GM12878 (cell line): ENCODE results near the gene SLC38A1. TPM values are rescaled to one million over a fixed set of nuclear protein-coding genes. Genes with fewer than 3 reads are reported as not detected.

Experiments
- ATAC-seq: fragments of 200-7000 bp; cut with Tn5 transposase; 3 replicates; pipeline ENCODE4 v1.9.1; 2020; ENCODE audit warnings: mild to moderate bottlenecking, moderate library complexity
- BruUV-seq: library from RNA; stranded (reverse); fragments of 400-500 nt; replicated peaks from 2 replicates; lab custom pipeline; 2021; lab: Mats Ljungman, UMichigan
- CTCF ChIA-PET: fragments of 300-600 bp; sonication (Branson Sonifier 250); formaldehyde crosslinking; extraction: SDS; loops from one replicate; lab custom pipeline; 2021; ENCODE audit warnings: inconsistent platforms; lab: Yijun Ruan, JAX
- POLR2A ChIA-PET: fragments of 350-600 bp; formaldehyde crosslinking; extraction: SDS; loops from one replicate; lab custom pipeline; 2021; ENCODE audit warnings: inconsistent platforms; lab: Charles Lee
- RAD21 ChIA-PET: fragments of 300-600 bp; sonication (Branson Sonifier 250); formaldehyde crosslinking; loops from one replicate; lab custom pipeline; 2023; ENCODE audit warnings: antibody characterized with exemption; ENCODE audit not compliant: unreplicated experiment; lab: Charles Lee
- SMC1A ChIA-PET: fragments of 300-600 bp; sonication (Branson Sonifier 250); formaldehyde crosslinking; loops from one replicate; lab custom pipeline; 2023; ENCODE audit not compliant: unreplicated experiment, uncharacterized antibody; lab: Charles Lee
- DNase-seq: peaks from one replicate; pipeline ENCODE4 v3.0.0-alpha.2; 2011; ENCODE audit warnings: low read depth, low spot score
- FAIRE-seq: peaks from 3 replicates; lab custom pipeline; 2011; peaks lifted over from hg19 to GRCh38; lab: Jason Lieb, UNC
- H2AFZ ChIP-seq: 2 replicates; pipeline ENCODE4 v1.6.0; 2011; ENCODE audit warnings: low read depth, low read length, control low read depth; ENCODE audit not compliant: control insufficient read depth
- H3K27ac ChIP-seq: 2 replicates; pipeline ENCODE4 v1.5.1; 2011; ENCODE audit warnings: control low read depth; ENCODE audit not compliant: control insufficient read depth, insufficient read depth
- H3K27me3 ChIP-seq, 2 experiments: replicated peaks in 1 of 2; 2 replicates each; pipeline versions ENCODE4 v1.6.0 to v1.6.1; 2011; ENCODE audit warnings: low read length in 1 of 2; ENCODE audit not compliant: control insufficient read depth in 2 of 2, insufficient read depth in 2 of 2
- H3K36me3 ChIP-seq, 2 experiments: 2 replicates each; pipeline ENCODE4 v1.5.1; 2011; ENCODE audit warnings: low read length in 1 of 2; ENCODE audit not compliant: control insufficient read depth in 2 of 2, insufficient read depth in 2 of 2
- H3K4me1 ChIP-seq: 2 replicates; pipeline ENCODE4 v1.6.1; 2011; ENCODE audit warnings: mild to moderate bottlenecking, low read length, moderate library complexity, mixed read lengths; ENCODE audit not compliant: control insufficient read depth, insufficient read depth
- H3K4me2 ChIP-seq: 2 replicates; pipeline ENCODE4 v1.6.0; 2011; ENCODE audit warnings: control low read depth; ENCODE audit not compliant: control insufficient read depth, insufficient read depth
- H3K4me3 ChIP-seq: fragments of 200-600 bp; sonication (generic); 2 replicates; pipeline ENCODE4 v1.5.1; 2016
- H3K79me2 ChIP-seq: 2 replicates; pipeline ENCODE4 v1.6.0; 2011; ENCODE audit warnings: low read length; ENCODE audit not compliant: control insufficient read depth, insufficient read depth
- H3K9ac ChIP-seq: 2 replicates; pipeline ENCODE4 v1.8.0; 2011; ENCODE audit warnings: low read length, control low read depth, mixed read lengths; ENCODE audit not compliant: control insufficient read depth, insufficient read depth
- H3K9me3 ChIP-seq: replicated peaks from 3 replicates; pipeline ENCODE4 v1.5.1; 2011; ENCODE audit warnings: mild to moderate bottlenecking, low read length; ENCODE audit not compliant: control insufficient read depth, insufficient read depth
- H4K20me1 ChIP-seq: 2 replicates; pipeline ENCODE4 v1.6.0; 2011; ENCODE audit not compliant: control insufficient read depth, insufficient read depth
- CHD2 ChIP-seq: IDR thresholded peaks from 2 replicates; pipeline ENCODE4 v1.6.1; 2011; ENCODE audit warnings: low read depth, low read length, improper control_type of control experiment, borderline replicate concordance
- CREB1 ChIP-seq: IDR thresholded peaks from 2 replicates; pipeline ENCODE4 v1.6.1; 2012; ENCODE audit warnings: low read depth, mild to moderate bottlenecking, inconsistent platforms
- KAT2A ChIP-seq: conservative IDR thresholded peaks from 2 replicates; pipeline ENCODE4 v1.6.1; 2011; ENCODE audit warnings: low read depth, low read length; ENCODE audit not compliant: control insufficient read depth
- POLR2AphosphoS5 ChIP-seq: IDR thresholded peaks from 2 replicates; pipeline ENCODE4 v1.6.1; 2011; ENCODE audit warnings: mild to moderate bottlenecking, low read length, inconsistent platforms
- SMAD1 ChIP-seq: fragments of 450-650 bp; IDR thresholded peaks from 2 replicates; pipeline ENCODE4 v1.6.1; 2018; ENCODE audit warnings: mild to moderate bottlenecking, low read depth; ENCODE audit not compliant: partially characterized antibody
- YY1 ChIP-seq: IDR thresholded peaks from 2 replicates; pipeline ENCODE4 v1.6.1; 2011; ENCODE audit warnings: low read depth, mild to moderate bottlenecking, low read length
- ZNF24 ChIP-seq: fragments of 450-650 bp; IDR thresholded peaks from 2 replicates; pipeline ENCODE4 v1.6.1; 2017; ENCODE audit warnings: antibody characterized with exemption, mild to moderate bottlenecking
- WGBS: methylation state at CpG from one replicate; pipeline ENCODE4 v1.1.6; 2016; ENCODE audit warnings: low lambda C conversion rate; ENCODE audit not compliant: insufficient replicate concordance, insufficient coverage; ENCODE audit errors: missing lambda C conversion rate; 5-methylcytosine and 5-hydroxymethylcytosine counted together
- in situ Hi-C: fragments of 300-500 bp; cut with MboI; formaldehyde crosslinking; loops from 9 replicates; pipeline ENCODE4 v1.14.3; 2018; ENCODE audit warnings: mixed read lengths
- intact Hi-C: fragments of 100-400 bp; cut with micrococcal nuclease; formaldehyde crosslinking; loops from one replicate; pipeline ENCODE4 v1.14.2; 2022; ENCODE audit not compliant: unreplicated experiment
- polyA plus RNA-seq, 11 experiments: library from polyadenylated mRNA; depleted of rRNA in 4 of 11; unstranded in 6 of 11; stranded (reverse) in 5 of 11; fragments of >200 nt; fragmentation: Nextera tagmentation in 4 of 11; fragmentation: Illumina TruSeq in 1 of 11; extraction: Ambion mirVana in 4 of 11; extraction: Trizol in 1 of 11; gene quantifications; 1 replicate in 1 of 11; 2 replicates in 10 of 11; pipeline versions ENCODE4 v1.2.1 to v1.2.3, GENCODE V29; 2011 to 2016; ENCODE audit warnings: inconsistent platforms in 2 of 11, missing spikeins in 2 of 11, low read depth in 1 of 11
- total RNA-seq, 4 experiments: library from RNA; depleted of rRNA in 3 of 4; stranded (reverse); fragments of >200 nt in 3 of 4; fragmentation: Illumina TruSeq in 1 of 4; extraction: Trizol in 1 of 4; gene quantifications; 2 replicates each; pipeline versions ENCODE4 v1.2.1 to v1.2.3, GENCODE V29; 2013 to 2021
- TF ChIP-seq, protein P1 (sequence below): IDR thresholded peaks from 2 replicates; pipeline ENCODE4 v1.6.1; 2011; ENCODE audit warnings: borderline replicate concordance, low read depth, mild to moderate bottlenecking, moderate library complexity, low read length; ENCODE audit not compliant: insufficient read depth, poor library complexity, severe bottlenecking

SLC38A1 gene
- total and polyA plus RNA-seq, 10 of the 15 experiments (the other 5 are each of a cell fraction or from before 2014, with no cell fraction given), result 38.1 to 191 (median 144) TPM

DNA sequence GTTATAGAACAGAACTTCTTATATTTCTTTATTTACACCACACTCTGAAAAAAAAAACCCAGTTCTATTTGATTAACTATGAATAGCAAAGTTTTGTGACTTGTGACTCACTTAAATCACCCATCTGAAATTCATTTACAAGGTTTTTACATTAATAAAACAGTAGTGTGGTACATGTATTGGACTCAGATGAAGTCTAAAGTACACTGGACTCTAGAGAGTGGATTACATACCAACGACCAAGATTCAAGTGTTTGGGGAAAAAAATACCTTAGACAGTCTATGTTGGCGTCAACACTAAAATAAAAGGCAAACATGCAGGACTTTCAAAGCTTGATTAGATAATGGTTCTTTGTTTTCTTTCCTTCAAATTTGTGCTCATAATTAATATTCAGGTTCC lies 85.7 kb downstream of the SLC38A1 start (continued):
- TF ChIP-seq CHD2 (no peak), YY1 (no peak), KAT2A (no peak), CREB1 (no peak), SMAD1 (no peak), ZNF24 (no peak)

DNA sequence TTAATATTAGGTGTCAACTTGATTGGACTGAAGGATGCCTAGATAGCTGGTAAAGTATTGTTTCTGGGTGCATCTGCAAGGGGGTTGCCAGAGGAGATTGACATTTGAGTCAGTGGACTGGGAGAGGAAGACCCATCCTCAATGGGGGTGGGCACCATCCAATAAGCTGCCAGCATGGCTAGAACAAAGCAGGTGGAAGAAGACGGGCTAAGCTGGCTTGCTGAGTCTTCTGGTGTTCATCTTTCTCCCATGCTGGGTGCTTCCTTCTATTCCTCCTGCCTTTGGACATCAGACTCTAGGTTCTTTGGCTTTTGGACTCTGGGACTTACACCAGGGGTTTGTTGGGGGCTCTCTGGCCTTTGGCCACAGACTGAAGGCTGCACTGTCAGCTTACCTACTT lies 87.4 kb downstream of the SLC38A1 start:
- H4K20me1 ChIP-seq, result no peaks in the 10 kb centered on the region
- ChIA-PET CTCF (interaction anchor here (0.6 to 2.3 kb wide), 4 partner anchors 28 to 1026 kb away, joined by 4 to 11 read pairs (median 4); no protein-coding TSS in a partner anchor), RAD21 (interaction anchor here (1.5 to 8.6 kb wide), 6 partner anchors 25 to 480 kb away, joined by 4 to 126 read pairs (median 22); partner anchors contain the start of gene SLC38A1), POLR2A (interaction anchor here (0.6 to 7.9 kb wide), 4 partner anchors 26 to 431 kb away, joined by 3 to 95 read pairs (median 34); no protein-coding TSS in a partner anchor), SMC1A (interaction anchor here (0.7 to 16.4 kb wide), 10 partner anchors 8 to 211 kb away, joined by 3 to 377 read pairs (median 4); partner anchors contain the start of gene SLC38A1)
- no peak overlapping the region for H3K4me3 ChIP-seq
- TF ChIP-seq, protein P1, sequence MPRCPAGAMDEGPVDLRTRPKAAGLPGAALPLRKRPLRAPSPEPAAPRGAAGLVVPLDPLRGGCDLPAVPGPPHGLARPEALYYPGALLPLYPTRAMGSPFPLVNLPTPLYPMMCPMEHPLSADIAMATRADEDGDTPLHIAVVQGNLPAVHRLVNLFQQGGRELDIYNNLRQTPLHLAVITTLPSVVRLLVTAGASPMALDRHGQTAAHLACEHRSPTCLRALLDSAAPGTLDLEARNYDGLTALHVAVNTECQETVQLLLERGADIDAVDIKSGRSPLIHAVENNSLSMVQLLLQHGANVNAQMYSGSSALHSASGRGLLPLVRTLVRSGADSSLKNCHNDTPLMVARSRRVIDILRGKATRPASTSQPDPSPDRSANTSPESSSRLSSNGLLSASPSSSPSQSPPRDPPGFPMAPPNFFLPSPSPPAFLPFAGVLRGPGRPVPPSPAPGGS, result no peak
- peak; percentile 54; the same call in 1 of the 2 replicates for TF ChIP-seq POLR2AphosphoS5
- H3K4me1 ChIP-seq, result peaks cover 39% of the 10 kb centered on the region
- in situ Hi-C loops (no loop called here), intact Hi-C loops (no loop called here)
- no TSS peak for BruUV-seq
- no peak overlapping the region for H2AFZ ChIP-seq
- H3K9ac ChIP-seq, result no peak overlapping the region
- DNase-seq (no peak), ATAC-seq (no peak), FAIRE-seq (no peak)
- no peaks in the 10 kb centered on the region for H3K79me2 ChIP-seq
- no peaks in the 10 kb centered on the region for H3K27me3 ChIP-seq
- H3K4me2 ChIP-seq, result no peak overlapping the region
- peaks cover 0 to 3% of the 10 kb centered on the region in 2 experiments; a peak in 3 of 4 replicates for H3K36me3 ChIP-seq
- H3K9me3 ChIP-seq, result no peaks in the 10 kb centered on the region; the same call in 2 of the 3 replicates
- H3K27ac ChIP-seq, result no peak overlapping the region; the same call in 1 of the 2 replicates
- 100% methylated on average over 1 of the region's 1 CpG for WGBS
